Thyroid gland (tissue), 4 donors: ENCODE measurements around the gene VSNL1.

ENCODE experiments used
- POLR2A ChIP-seq, 2 donors: fragments of 450-650 bp; IDR thresholded peaks; one replicate each; pipeline ENCODE4 v1.6.1; 2017; ENCODE audit warnings: antibody characterized with exemption in 2 of 2, mild to moderate bottlenecking in 2 of 2, moderate library complexity in 1 of 2
- TF ChIP-seq, protein P1 (sequence below), 6 experiments: fragments of 200-600 bp in 3 of 6; fragments of 450-650 bp in 3 of 6; sonication (generic) in 3 of 6; IDR thresholded peaks; one replicate each; pipeline ENCODE4 v1.5.1; 2016 to 2019; ENCODE audit warnings: antibody characterized with exemption in 6 of 6, mild to moderate bottlenecking in 2 of 6, inconsistent platforms in 1 of 6, moderate library complexity in 1 of 6

DNA sequence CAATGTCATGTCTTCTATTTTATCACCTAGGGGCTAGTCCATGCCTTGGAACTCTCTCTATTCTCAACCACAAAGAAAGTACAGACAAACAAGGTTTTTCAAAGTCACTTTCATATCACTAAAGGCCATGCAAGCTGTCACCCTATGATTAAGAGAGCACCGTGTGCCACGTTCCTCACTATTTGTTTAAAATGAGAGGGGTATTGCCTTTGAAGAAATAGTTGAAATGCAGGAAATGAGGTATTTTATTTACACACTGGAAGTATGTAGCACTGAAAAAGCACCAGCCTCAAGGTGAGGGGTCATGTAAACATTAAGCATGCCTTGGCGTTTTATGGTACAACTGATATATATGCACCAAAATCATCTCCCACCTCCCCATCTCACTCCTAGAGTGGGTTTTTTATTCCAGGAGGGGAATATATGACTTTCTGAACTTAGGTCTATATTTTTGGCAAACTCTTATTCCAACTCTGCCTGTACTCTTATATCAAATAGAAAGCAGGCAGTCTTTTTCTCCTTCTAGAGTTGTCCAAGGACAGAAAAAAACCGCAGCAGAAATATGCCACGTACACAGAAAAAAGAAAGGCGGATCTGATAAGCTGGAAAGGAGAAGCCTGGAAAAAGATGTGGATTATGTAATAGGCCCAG lies 53.5 kb downstream of the VSNL1 start:
- TF ChIP-seq, protein P1, sequence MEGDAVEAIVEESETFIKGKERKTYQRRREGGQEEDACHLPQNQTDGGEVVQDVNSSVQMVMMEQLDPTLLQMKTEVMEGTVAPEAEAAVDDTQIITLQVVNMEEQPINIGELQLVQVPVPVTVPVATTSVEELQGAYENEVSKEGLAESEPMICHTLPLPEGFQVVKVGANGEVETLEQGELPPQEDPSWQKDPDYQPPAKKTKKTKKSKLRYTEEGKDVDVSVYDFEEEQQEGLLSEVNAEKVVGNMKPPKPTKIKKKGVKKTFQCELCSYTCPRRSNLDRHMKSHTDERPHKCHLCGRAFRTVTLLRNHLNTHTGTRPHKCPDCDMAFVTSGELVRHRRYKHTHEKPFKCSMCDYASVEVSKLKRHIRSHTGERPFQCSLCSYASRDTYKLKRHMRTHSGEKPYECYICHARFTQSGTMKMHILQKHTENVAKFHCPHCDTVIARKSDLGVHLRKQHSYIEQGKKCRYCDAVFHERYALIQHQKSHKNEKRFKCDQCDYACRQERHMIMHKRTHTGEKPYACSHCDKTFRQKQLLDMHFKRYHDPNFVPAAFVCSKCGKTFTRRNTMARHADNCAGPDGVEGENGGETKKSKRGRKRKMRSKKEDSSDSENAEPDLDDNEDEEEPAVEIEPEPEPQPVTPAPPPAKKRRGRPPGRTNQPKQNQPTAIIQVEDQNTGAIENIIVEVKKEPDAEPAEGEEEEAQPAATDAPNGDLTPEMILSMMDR (IDR thresholded peaks at IDR 0.05): no peak
- TF ChIP-seq POLR2A (IDR thresholded peaks at IDR 0.05): no peak
